ENCODE measurements around the gene TECTA. TPM values are rescaled to one million over a fixed set of nuclear protein-coding genes. Genes with fewer than 3 reads are reported as not detected.
A peak's percentile ranks its signal among the peaks of the same experiment; 100 is the strongest.
"Not testable (repeated sequence)": the region's sequence is repeated elsewhere in the genome, so short reads cannot be mapped to it uniquely, and the experiment has no call there.

TECTA gene
- total and polyA plus RNA-seq, 8 donors: 0.18 to 0.73 (median 0.35) TPM

DNA sequence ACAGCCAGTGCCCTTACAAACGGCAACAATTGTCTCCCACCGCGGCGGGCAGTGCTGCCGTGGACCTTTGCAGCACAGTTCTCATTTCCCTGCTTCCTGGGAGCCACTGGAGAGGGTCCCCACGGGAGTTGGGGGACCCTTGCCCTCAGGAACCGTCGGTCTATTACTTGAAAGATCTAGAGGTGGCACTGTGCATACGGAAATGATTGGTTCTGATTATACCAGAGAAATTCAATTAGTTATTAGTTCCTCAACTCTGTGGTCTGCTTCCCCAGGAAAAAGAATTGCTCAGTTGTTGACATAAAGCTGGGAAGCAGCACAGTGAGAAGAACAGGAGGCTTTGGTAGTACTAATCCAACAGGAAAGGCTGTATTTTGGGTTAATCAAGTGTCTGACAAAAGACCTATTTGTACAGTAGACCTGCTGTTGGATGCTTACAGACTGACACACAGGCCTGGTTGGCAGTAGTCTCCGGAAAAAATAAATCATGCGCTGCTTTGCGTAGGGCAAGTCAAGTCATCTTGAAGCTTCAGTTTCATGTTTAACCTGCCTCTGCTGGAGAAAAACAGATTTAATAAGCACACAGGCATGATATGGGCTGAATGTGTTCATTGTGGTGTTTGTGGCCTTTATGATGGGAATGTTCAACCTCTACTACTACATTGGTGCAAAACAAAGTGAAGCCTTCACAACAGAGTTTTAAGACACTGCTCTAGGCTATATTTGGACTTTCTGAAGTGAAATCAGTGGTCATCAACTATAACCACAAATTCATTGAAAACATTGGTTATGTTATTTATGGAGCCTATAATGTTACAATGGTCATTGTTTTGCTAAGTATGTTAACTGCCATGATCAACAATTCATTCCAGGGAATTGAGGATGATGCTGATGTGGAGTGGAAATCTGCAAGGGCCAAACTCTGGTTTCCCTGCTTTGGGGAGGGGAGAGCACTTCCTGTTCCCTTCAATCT is 136.9 kb downstream of the TECTA start:
- FAIRE-seq (no peak), DNase-seq (peak in 2 of 6 donors; percentile 21 to 24), ATAC-seq (no peak)
- Histone ChIP-seq H3K27me3 (peaks cover 0 to 5% (median under 1%) of the 10 kb centered on the region in 4 donors), H3K4me1 (no peaks in the 10 kb centered on the region), H3K9me3 (no peaks in the 10 kb centered on the region), H3K36me3 (no peaks in the 10 kb centered on the region), H3K4me3 (no peak overlapping the region), H3K27ac (peak overlapping the region in 3 of 4 donors; percentile 36 to 53 (median 44))
- intact Hi-C loops (cut with DNase I): no loop called here
- no peak for TF ChIP-seq CTCF (IDR thresholded peaks at IDR 0.05)
- WGBS, 2 donors: 55 to 60% methylated on average over 12 of the region's 12 CpGs

- Histone ChIP-seq H3K4me1 (no peaks in the 10 kb centered on the region), H3K9me3 (no peaks in the 10 kb centered on the region), H3K27me3 (peaks cover 0 to 9% (median 2%) of the 10 kb centered on the region in 4 donors), H3K36me3 (no peaks in the 10 kb centered on the region), H3K27ac (no peak overlapping the region), H3K4me3 (no peak overlapping the region)
- ATAC-seq: no peak
- FAIRE-seq: no peak
- TF ChIP-seq CTCF (IDR thresholded peaks at IDR 0.05): no peak
- intact Hi-C loops (cut with DNase I): no loop called here
- no peak for DNase-seq
Measured at GRCh38 chr11:121238956-121239355, 137.9 kb downstream of the TECTA start.

DNA sequence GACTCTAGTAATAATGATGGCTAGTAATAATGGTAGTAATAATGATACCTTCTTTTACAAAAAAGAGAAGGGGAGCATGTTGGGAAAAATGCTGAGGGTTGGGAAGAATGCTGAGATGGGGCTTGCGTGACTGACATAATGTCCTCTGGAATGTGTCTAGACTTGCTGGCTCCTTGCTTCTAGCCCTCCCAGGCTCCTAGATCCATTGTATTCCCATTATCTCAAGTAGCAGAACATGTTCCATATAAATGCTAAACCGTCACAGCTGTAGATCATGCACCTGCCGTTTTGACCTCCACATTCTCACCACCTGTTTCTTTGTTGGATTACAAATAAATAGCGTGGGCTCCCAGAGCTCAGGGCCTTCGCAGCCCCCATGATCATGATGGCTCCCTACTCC is 139.0 kb downstream of the TECTA start:
- not testable (repeated sequence) for DNase-seq, H3K27me3 ChIP-seq, H3K4me1 ChIP-seq, H3K4me3 ChIP-seq, H3K27ac ChIP-seq, FAIRE-seq, ATAC-seq, H3K36me3 ChIP-seq, H3K9me3 ChIP-seq
- WGBS, 2 donors: 69 to 72% methylated on average over 5 of the region's 5 CpGs
- intact Hi-C loops (cut with DNase I): loop anchor here in 1 of 3 donors (10.0 kb wide), 1 partner anchor 355 kb away; no protein-coding TSS in a partner anchor

- TF ChIP-seq CTCF (IDR thresholded peaks at IDR 0.05): no peak
- H3K36me3 ChIP-seq: no peaks in the 10 kb centered on the region
- WGBS, 2 donors: 74 to 82% methylated on average over 9 of the region's 9 CpGs
- H3K4me3 ChIP-seq: no peak overlapping the region
- no peak for DNase-seq
- no peaks in the 10 kb centered on the region for H3K9me3 ChIP-seq
- H3K27me3 ChIP-seq: peaks cover 0 to 9% (median 2%) of the 10 kb centered on the region in 4 donors
- no peak overlapping the region for H3K27ac ChIP-seq
- no peaks in the 10 kb centered on the region for H3K4me1 ChIP-seq
- FAIRE-seq: no peak
- intact Hi-C loops (cut with DNase I): loop anchor here in 1 of 3 donors (10.0 kb wide), 1 partner anchor 354 kb away; no protein-coding TSS in a partner anchor
- no peak for ATAC-seq
Measured at GRCh38 chr11:121240650-121241303, 139.7 kb downstream of the TECTA start.

Other genes with a start within 250 kb of the TECTA start
- 10 to 100 TPM; 10.4 to 19.4 (median 12.5) TPM for gene TBCEL, start 77.1 kb upstream of the TECTA start, total RNA-seq
- 1 to 10 TPM; 3.3 to 6.0 TPM for gene TBCEL, start 77.1 kb upstream of the TECTA start, polyA plus RNA-seq
- 10 to 100 TPM in 3 of 6 donors, 1 to 10 TPM in 3; 8.3 to 14.2 (median 11.6) TPM for gene SC5D, start 191.5 kb downstream of the TECTA start, total RNA-seq
- gene SC5D, start 191.5 kb downstream of the TECTA start, polyA plus RNA-seq: 10 to 100 TPM in 1 of 2 donors, 1 to 10 TPM in 1; 7.7 to 18.5 TPM

Measured in pancreas (tissue), 10 donors.